HepG2 (cell line): ENCODE measurements around the gene ATRNL1. TPM values are rescaled to one million over a fixed set of nuclear protein-coding genes. Genes with fewer than 3 reads are reported as not detected.

Experiments used
- ATAC-seq: fragments of 200-7000 bp; cut with Tn5 transposase; 3 replicates; pipeline ENCODE4 v1.9.1; 2020; ENCODE audit warnings: mild to moderate bottlenecking, moderate library complexity
- BruUV-seq: library from RNA; stranded (reverse); fragments of 400-500 nt; replicated peaks from 2 replicates; lab custom pipeline; 2021; lab: Mats Ljungman, UMichigan
- CTCF ChIA-PET: fragments of 300-600 bp; formaldehyde crosslinking; extraction: SDS; loops from one replicate; lab custom pipeline; 2021; ENCODE audit warnings: low total read pairs, inconsistent platforms, low intra/inter-chr PET ratio; lab: Yijun Ruan, JAX
- POLR2A ChIA-PET: fragments of 350-600 bp; sonication (Branson Sonifier 250); formaldehyde crosslinking; loops from one replicate; lab custom pipeline; 2020; ENCODE audit warnings: antibody characterized with exemption, inconsistent platforms; lab: Yijun Ruan, JAX
- DNase-seq: peaks from one replicate; pipeline ENCODE4 v3.0.0-alpha.2; 2015; ENCODE audit warnings: low spot score
- FAIRE-seq: peaks from 3 replicates; lab custom pipeline; 2011; peaks lifted over from hg19 to GRCh38; lab: Jason Lieb, UNC
- H2AFZ ChIP-seq: one replicate; pipeline ENCODE4 v1.6.1; 2011; ENCODE audit warnings: low read length, inconsistent platforms
- H3K27ac ChIP-seq: fragments of 300-600 bp; 3 replicates; pipeline ENCODE4 v1.8.0; 2011; ENCODE audit warnings: mixed run types, mild to moderate bottlenecking, mixed read lengths, low read length, inconsistent platforms; ENCODE audit not compliant: insufficient read depth; ENCODE audit errors: extremely low read length
- H3K27me3 ChIP-seq, 2 experiments: fragments of 200-600 bp in 1 of 2; 2 replicates in 1 of 2; 3 replicates in 1 of 2; pipeline versions ENCODE4 v1.6.0 to v1.8.0; 2011; ENCODE audit warnings: low read length in 2 of 2, mild to moderate bottlenecking in 2 of 2, moderate library complexity in 2 of 2, inconsistent platforms in 1 of 2; ENCODE audit not compliant: insufficient read depth in 2 of 2, control insufficient read depth in 1 of 2
- H3K36me3 ChIP-seq, 2 experiments: fragments of 200-600 bp in 1 of 2; replicated peaks in 1 of 2; 2 replicates in 1 of 2; 3 replicates in 1 of 2; pipeline versions ENCODE4 v1.5.1 to v1.8.0; 2011; ENCODE audit warnings: low read length in 2 of 2, inconsistent platforms in 1 of 2; ENCODE audit not compliant: insufficient read depth in 2 of 2, control insufficient read depth in 1 of 2
- H3K4me1 ChIP-seq: 2 replicates; pipeline ENCODE4 v1.5.1; 2012; ENCODE audit warnings: low read length, inconsistent platforms; ENCODE audit not compliant: insufficient read depth
- H3K4me2 ChIP-seq: 2 replicates; pipeline ENCODE4 v1.6.0; 2011; ENCODE audit warnings: low read depth, low read length, inconsistent platforms
- H3K4me3 ChIP-seq, 3 experiments: fragments of 200-600 bp in 1 of 3; sonication (generic), shearing (Covaris generic) in 1 of 3; replicated peaks in 1 of 3; 2 replicates each; pipeline ENCODE4 v1.5.1; 2011 to 2016; ENCODE audit warnings: low read length in 3 of 3, inconsistent platforms in 2 of 3, low read depth in 2 of 3, mild to moderate bottlenecking in 2 of 3, control low read depth in 1 of 3, mixed read lengths in 1 of 3; ENCODE audit not compliant: insufficient read depth in 1 of 3
- H3K79me2 ChIP-seq: one replicate; pipeline ENCODE4 v1.6.1; 2011; ENCODE audit warnings: low read length, inconsistent platforms; ENCODE audit not compliant: insufficient read depth
- H3K9ac ChIP-seq: 2 replicates; pipeline ENCODE4 v1.6.0; 2011; ENCODE audit warnings: mild to moderate bottlenecking, low read depth, low read length, inconsistent platforms; ENCODE audit not compliant: insufficient read depth
- H3K9me3 ChIP-seq: 2 replicates; pipeline ENCODE4 v1.5.1; 2012; ENCODE audit warnings: mild to moderate bottlenecking, low read length
- H4K20me1 ChIP-seq: 2 replicates; pipeline ENCODE4 v1.6.0; 2011; ENCODE audit warnings: inconsistent platforms, mild to moderate bottlenecking, low read length, moderate library complexity; ENCODE audit not compliant: insufficient read depth
- MBD4 ChIP-seq: IDR thresholded peaks from 2 replicates; pipeline ENCODE4 v1.6.1; 2012; ENCODE audit warnings: low read length, inconsistent platforms, borderline replicate concordance
- ZFY ChIP-seq: sonication (generic); formaldehyde crosslinking; IDR thresholded peaks from 2 replicates; pipeline ENCODE4 v1.4.0; 2020; ENCODE audit warnings: missing genetic modification reagents
- ZNF354B ChIP-seq: sonication (generic); formaldehyde crosslinking; IDR thresholded peaks from 2 replicates; pipeline ENCODE4 v1.8.0; 2022; ENCODE audit warnings: mild to moderate bottlenecking, missing genetic modification reagents
- ZNF460 ChIP-seq: sonication (generic); formaldehyde crosslinking; IDR thresholded peaks from 2 replicates; pipeline ENCODE4 v1.5.1; 2020; ENCODE audit warnings: missing genetic modification reagents, mild to moderate bottlenecking, borderline replicate concordance
- ZNF556 ChIP-seq: sonication (generic); formaldehyde crosslinking; IDR thresholded peaks from 2 replicates; pipeline ENCODE4 v1.4.0; 2020; ENCODE audit warnings: mild to moderate bottlenecking, missing genetic modification reagents, borderline replicate concordance
- ZXDC ChIP-seq: sonication (generic); formaldehyde crosslinking; IDR thresholded peaks from 2 replicates; pipeline ENCODE4 v1.5.0; 2020; ENCODE audit warnings: mild to moderate bottlenecking, missing genetic modification reagents
- WGBS: methylation state at CpG from one replicate; pipeline ENCODE4 v1.1.6; 2017; ENCODE audit warnings: low lambda C conversion rate; 5-methylcytosine and 5-hydroxymethylcytosine counted together
- in situ Hi-C: cut with HindIII; loops from 2 replicates; pipeline ENCODE4 v1.10.0; 2017; ENCODE audit warnings: low pct_unique_long_range_greater_than_20kb; ENCODE audit not compliant: extremely low pct_ligation_motif_present
- intact Hi-C: fragments of 100-400 bp; cut with micrococcal nuclease; formaldehyde crosslinking; loops from one replicate; pipeline ENCODE4 v1.10.0; 2022; ENCODE audit not compliant: unreplicated experiment
- polyA plus RNA-seq, 8 experiments: library from polyadenylated mRNA; depleted of rRNA in 3 of 8; stranded (reverse) in 7 of 8; unstranded in 1 of 8; fragments of >200 nt; fragmentation: Illumina TruSeq in 4 of 8; extraction: Trizol in 4 of 8; gene quantifications; 2 replicates each; pipeline versions ENCODE4 v1.2.1 to v1.2.3, GENCODE V29; 2011 to 2016; ENCODE audit warnings: low read depth in 4 of 8, missing spikeins in 1 of 8, mixed read lengths in 1 of 8; ENCODE audit not compliant: insufficient read depth in 1 of 8
- total RNA-seq, 5 experiments: library from RNA; depleted of rRNA; stranded (reverse); fragments of >200 nt; fragmentation: Illumina TruSeq; extraction: Trizol; gene quantifications; 2 replicates each; pipeline ENCODE4 v1.2.3, GENCODE V29; 2016; ENCODE audit warnings: low read depth in 1 of 5

Gene ATRNL1
- total and polyA plus RNA-seq, 2 of the 13 experiments (the other 11 are each of a cell fraction or from before 2014, with no cell fraction given) = 0.04 TPM; not detected in 1

GRCh38 chr10:115653473-115653872 is 560.3 kb downstream of the ATRNL1 start (continued):
- TF ChIP-seq ZXDC (CRISPR knock-in tag) = no peak
- TF ChIP-seq ZFY (CRISPR knock-in tag) = no peak
- TF ChIP-seq ZNF354B (CRISPR knock-in tag) = no peak
- no peak for TF ChIP-seq ZNF460 (CRISPR knock-in tag)
- TF ChIP-seq ZNF556 (CRISPR knock-in tag) = no peak
- TF ChIP-seq, all 625 proteins: peak for 25

- POLR2A ChIA-PET = no interaction called here
- Histone ChIP-seq H3K4me2 (no peak overlapping the region), H3K27ac (no peak overlapping the region), H3K27me3 (no peaks in the 10 kb centered on the region), H4K20me1 (no peaks in the 10 kb centered on the region), H3K9me3 (no peaks in the 10 kb centered on the region), H3K36me3 (no peaks in the 10 kb centered on the region), H3K4me3 (no peak overlapping the region), H2AFZ (no peak overlapping the region), H3K4me1 (peaks cover 17% of the 10 kb centered on the region; the same call in 1 of the 2 replicates), H3K79me2 (no peaks in the 10 kb centered on the region), H3K9ac (no peak overlapping the region)
- no peak for FAIRE-seq
- no peak for DNase-seq
- ATAC-seq = no peak
- CTCF ChIA-PET = no interaction called here
- 18% methylated on average over 5 of the region's 5 CpGs for WGBS
- no TSS peak for BruUV-seq
- intact Hi-C loops (no loop called here), in situ Hi-C loops (no loop called here)
- TF ChIP-seq MBD4 = no peak
- TF ChIP-seq, all 625 proteins: peak for 0
Measured at GRCh38 chr10:115654961-115655360, 561.8 kb downstream of the ATRNL1 start.
